WTC11 (cell line): ENCODE data around the gene CCDC88A. TPM values are rescaled to one million over a fixed set of nuclear protein-coding genes. Genes with fewer than 3 reads are reported as not detected.

ENCODE experiments used
- ATAC-seq: fragments of 200-7000 bp; cut with Tn5 transposase; 2 replicates; pipeline ENCODE4 v1.10.0; 2021; ENCODE audit warnings: mild to moderate bottlenecking, moderate library complexity
- CTCF ChIA-PET: fragments of 300-600 bp; sonication (Branson Sonifier 250); formaldehyde crosslinking; loops from one replicate; lab custom pipeline; 2021; ENCODE audit warnings: antibody characterized with exemption; lab: Charles Lee
- POLR2A ChIA-PET: fragments of 350-600 bp; sonication (Branson Sonifier 250); formaldehyde crosslinking; loops from one replicate; lab custom pipeline; 2021; ENCODE audit warnings: antibody characterized with exemption; lab: Charles Lee
- DNase-seq: peaks from one replicate; pipeline ENCODE4 v3.0.0; 2021; ENCODE audit warnings: low spot score
- H3K27ac Mint-ChIP-seq: 2 replicates; pipeline ENCODE4 v1.8.0; 2021; ENCODE audit warnings: mixed read lengths
- H3K27me3 Mint-ChIP-seq: 2 replicates; pipeline ENCODE4 v1.8.0; 2021; ENCODE audit warnings: low read depth, mild to moderate bottlenecking, moderate library complexity, mixed read lengths
- H3K36me3 Mint-ChIP-seq: 2 replicates; pipeline ENCODE4 v1.8.0; 2021; ENCODE audit warnings: mixed read lengths
- H3K4me1 Mint-ChIP-seq: 2 replicates; pipeline ENCODE4 v1.8.0; 2022; ENCODE audit warnings: mixed read lengths
- H3K4me3 Mint-ChIP-seq: 2 replicates; pipeline ENCODE4 v1.8.0; 2021; ENCODE audit warnings: mild to moderate bottlenecking, moderate library complexity, mixed read lengths
- H3K9me3 Mint-ChIP-seq: 2 replicates; pipeline ENCODE4 v1.8.0; 2021; ENCODE audit warnings: mixed read lengths
- AR ChIP-seq: fragments of 250-450 bp; sonication (Bioruptor Pico); IDR thresholded peaks from 2 replicates; pipeline ENCODE4 v1.9.0; 2021; ENCODE audit warnings: mild to moderate bottlenecking
- ARID4B ChIP-seq: sonication (generic); formaldehyde crosslinking; IDR thresholded peaks from 2 replicates; pipeline ENCODE4 v1.8.0; 2023; ENCODE audit warnings: missing genetic modification reagents, mild to moderate bottlenecking, borderline replicate concordance
- ATF3 ChIP-seq: sonication (generic); formaldehyde crosslinking; conservative IDR thresholded peaks from 2 replicates; pipeline ENCODE4 v1.8.1; 2022; ENCODE audit warnings: mild to moderate bottlenecking, missing genetic modification reagents
- CBFB ChIP-seq: sonication (generic); formaldehyde crosslinking; IDR thresholded peaks from 2 replicates; pipeline ENCODE4 v1.8.1; 2022; ENCODE audit warnings: mild to moderate bottlenecking, low read depth, missing genetic modification reagents
- CREB1 ChIP-seq: sonication (generic); formaldehyde crosslinking; IDR thresholded peaks from 2 replicates; pipeline ENCODE4 v1.8.0; 2023; ENCODE audit warnings: mild to moderate bottlenecking, missing genetic modification reagents
- CREM ChIP-seq: sonication (generic); formaldehyde crosslinking; IDR thresholded peaks from 2 replicates; pipeline ENCODE4 v1.8.1; 2022; ENCODE audit warnings: mild to moderate bottlenecking, missing genetic modification reagents, moderate library complexity
- EMX1 ChIP-seq: fragments of 250-450 bp; sonication (Bioruptor Pico); IDR thresholded peaks from 2 replicates; pipeline ENCODE4 v1.8.0; 2021; ENCODE audit warnings: mild to moderate bottlenecking
- HMGA2 ChIP-seq: fragments of 250-450 bp; sonication (Bioruptor Pico); IDR thresholded peaks from 2 replicates; pipeline ENCODE4 v1.4.0; 2021; ENCODE audit warnings: mild to moderate bottlenecking, moderate library complexity
- IRF2 ChIP-seq: sonication (generic); formaldehyde crosslinking; IDR thresholded peaks from 2 replicates; pipeline ENCODE4 v1.8.0; 2022; ENCODE audit warnings: low read depth, missing genetic modification reagents, borderline replicate concordance
- JAZF1 ChIP-seq: fragments of 250-450 bp; sonication (Bioruptor Pico); IDR thresholded peaks from 2 replicates; pipeline ENCODE4 v1.9.0; 2021; ENCODE audit warnings: moderate library complexity, mild to moderate bottlenecking, inconsistent platforms
- JUN ChIP-seq: sonication (generic); formaldehyde crosslinking; IDR thresholded peaks from 2 replicates; pipeline ENCODE4 v1.8.0; 2023; ENCODE audit warnings: mild to moderate bottlenecking, missing genetic modification reagents
- MLX ChIP-seq: sonication (generic); formaldehyde crosslinking; IDR thresholded peaks from 2 replicates; pipeline ENCODE4 v1.8.1; 2023; ENCODE audit warnings: mild to moderate bottlenecking, missing genetic modification reagents, moderate library complexity
- MYBL2 ChIP-seq: sonication (generic); formaldehyde crosslinking; IDR thresholded peaks from 2 replicates; pipeline ENCODE4 v1.8.1; 2023; ENCODE audit warnings: mild to moderate bottlenecking, moderate library complexity, missing genetic modification reagents
- SMAD3 ChIP-seq: sonication (generic); formaldehyde crosslinking; IDR thresholded peaks from 2 replicates; pipeline ENCODE4 v1.8.0; 2022; ENCODE audit warnings: missing genetic modification reagents, mild to moderate bottlenecking, borderline replicate concordance
- SP1 ChIP-seq: sonication (generic); formaldehyde crosslinking; conservative IDR thresholded peaks from 2 replicates; pipeline ENCODE4 v1.8.1; 2022; ENCODE audit warnings: missing genetic modification reagents
- TEAD4 ChIP-seq: sonication (generic); formaldehyde crosslinking; IDR thresholded peaks from 2 replicates; pipeline ENCODE4 v1.8.0; 2022; ENCODE audit warnings: mild to moderate bottlenecking, missing genetic modification reagents
- TP53 ChIP-seq: sonication (generic); formaldehyde crosslinking; IDR thresholded peaks from 2 replicates; pipeline ENCODE4 v1.8.1; 2023; ENCODE audit warnings: mild to moderate bottlenecking, missing genetic modification reagents
- ZNF138 ChIP-seq: sonication (generic); formaldehyde crosslinking; conservative IDR thresholded peaks from 2 replicates; pipeline ENCODE4 v1.8.1; 2022; ENCODE audit warnings: mild to moderate bottlenecking, moderate library complexity, missing genetic modification reagents
- total RNA-seq: library from RNA; stranded (reverse); gene quantifications from 3 replicates; pipeline ENCODE4 v1.2.3, GENCODE V29; 2021
- TF ChIP-seq, protein P1 (sequence below): fragments of 250-450 bp; sonication (Bioruptor Pico); conservative IDR thresholded peaks from 2 replicates; pipeline ENCODE4 v1.9.0; 2021; ENCODE audit warnings: mild to moderate bottlenecking
- TF ChIP-seq, protein P2 (sequence below): sonication (generic); formaldehyde crosslinking; IDR thresholded peaks from 2 replicates; pipeline ENCODE4 v1.8.1; 2023; ENCODE audit warnings: mild to moderate bottlenecking, missing genetic modification reagents, moderate library complexity
- TF ChIP-seq, protein P3 (sequence below): sonication (generic); formaldehyde crosslinking; IDR thresholded peaks from 2 replicates; pipeline ENCODE4 v1.8.1; 2022; ENCODE audit warnings: low read depth, missing genetic modification reagents, borderline replicate concordance

CCDC88A gene
- total RNA-seq, 1 experiment from 2014 or later: 97.5 TPM

DNA sequence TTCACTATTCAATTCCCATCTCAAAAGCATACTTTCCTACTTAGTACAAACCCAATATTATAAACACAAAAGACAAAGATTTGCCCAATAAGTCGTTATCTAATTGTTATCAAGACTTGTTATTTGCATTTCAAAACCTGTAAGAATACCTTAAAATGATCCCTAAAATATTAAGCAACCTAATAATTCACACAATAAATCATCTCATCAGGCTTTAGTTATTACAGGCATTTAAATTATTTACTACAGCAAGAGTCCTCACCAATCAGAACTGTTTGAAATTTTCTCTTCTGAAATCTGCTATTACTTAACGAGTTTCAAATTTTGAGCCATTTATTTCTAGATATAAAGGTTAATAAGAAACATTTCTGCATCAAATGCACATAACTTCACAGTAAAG lies 1.6 kb downstream of the CCDC88A start (continued):
- TF ChIP-seq, protein P1, sequence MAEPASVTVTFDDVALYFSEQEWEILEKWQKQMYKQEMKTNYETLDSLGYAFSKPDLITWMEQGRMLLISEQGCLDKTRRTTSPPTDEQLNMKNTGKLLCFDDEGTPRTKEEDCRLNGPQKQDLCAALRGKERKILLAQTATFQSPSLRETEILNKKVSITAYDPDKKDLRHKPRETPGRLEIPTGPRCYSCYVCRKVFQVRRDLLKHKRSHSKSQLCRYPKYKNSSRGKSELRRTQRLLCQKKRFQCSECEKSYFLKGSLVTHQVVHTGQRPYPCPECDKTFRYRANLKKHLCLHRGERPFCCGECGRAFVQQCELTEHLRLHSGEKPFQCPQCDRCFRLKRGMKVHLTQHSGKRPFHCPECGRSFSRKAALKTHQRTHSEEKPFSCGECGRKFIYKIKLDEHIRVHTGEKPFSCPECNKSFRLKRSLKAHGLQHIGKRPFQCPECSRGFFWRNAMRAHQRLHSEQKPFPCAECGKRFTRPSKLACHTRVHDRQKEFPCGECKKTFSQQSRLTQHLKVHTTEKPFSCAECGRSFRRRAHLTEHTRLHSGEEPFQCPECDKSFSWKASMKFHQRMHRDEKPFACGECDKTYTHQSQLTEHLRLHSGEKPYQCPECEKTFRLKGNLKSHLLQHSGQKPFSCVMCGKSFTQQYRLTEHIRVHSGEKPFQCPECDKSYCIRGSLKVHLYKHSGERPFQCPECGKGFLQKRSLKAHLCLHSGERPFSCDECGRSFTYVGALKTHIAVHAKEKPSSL (CRISPR knock-in tag): no peak
- no peak for TF ChIP-seq SMAD3 (CRISPR knock-in tag)
- TF ChIP-seq CBFB: no peak
- TF ChIP-seq EMX1 (CRISPR knock-in tag): no peak
- no peak for TF ChIP-seq TP53

DNA sequence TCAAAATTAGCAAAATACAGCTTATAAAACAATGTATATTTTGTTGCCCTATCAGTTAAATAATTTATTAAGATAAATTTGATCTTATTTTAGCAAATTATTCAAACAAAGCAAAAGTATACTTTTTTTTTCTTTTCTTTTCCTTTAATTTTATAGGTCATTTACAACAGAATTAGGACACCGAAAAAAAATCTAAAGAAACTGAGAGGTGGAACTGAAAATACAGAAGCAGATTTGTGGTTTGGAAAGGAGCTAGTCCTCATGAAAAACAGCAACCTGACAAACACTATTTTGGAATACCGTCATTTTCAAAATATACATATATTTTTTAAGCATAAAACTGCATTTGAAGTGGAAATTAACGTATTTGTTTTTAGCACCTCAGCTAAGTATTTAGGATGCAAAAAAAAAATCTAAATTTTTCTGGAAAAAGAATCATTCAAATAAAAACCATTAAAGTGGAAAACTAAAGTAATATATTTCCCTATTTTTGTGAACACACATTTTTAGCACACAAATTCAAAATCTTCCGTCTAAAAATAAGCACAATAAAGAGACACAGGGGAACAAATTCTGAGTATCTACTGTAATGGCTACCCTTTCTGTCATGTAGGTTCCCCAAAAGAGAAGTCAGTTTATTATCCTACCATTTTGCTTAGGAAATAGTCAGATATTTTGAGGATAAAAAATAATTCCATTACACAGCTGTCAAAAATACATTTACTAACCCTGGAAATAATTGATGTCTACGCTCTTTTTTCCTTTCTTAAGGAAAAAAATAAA lies 2.7 kb downstream of the CCDC88A start:
- no peak for TF ChIP-seq TEAD4 (CRISPR knock-in tag)
- no peak for TF ChIP-seq IRF2
- no peak for TF ChIP-seq ATF3 (CRISPR knock-in tag)
- TF ChIP-seq SP1 (CRISPR knock-in tag): no peak
- TF ChIP-seq CBFB: no peak
- Mint-ChIP-seq H3K27ac (no peak overlapping the region), H3K4me1 (peaks cover 26% of the 10 kb centered on the region), H3K36me3 (peaks cover 7% of the 10 kb centered on the region), H3K4me3 (peak overlapping the region; percentile 12; the same call in 1 of the 2 replicates), H3K27me3 (no peaks in the 10 kb centered on the region), H3K9me3 (no peaks in the 10 kb centered on the region)
- CTCF ChIA-PET: interaction anchor here (1.0 kb wide), 1 partner anchor 15 kb away, joined by 3 read pairs; no protein-coding TSS in a partner anchor
- no peak for DNase-seq
- ATAC-seq: no peak
- POLR2A ChIA-PET: interaction anchor here (0.6 kb wide), 1 partner anchor 193 kb away, joined by 4 read pairs; no protein-coding TSS in a partner anchor

DNA sequence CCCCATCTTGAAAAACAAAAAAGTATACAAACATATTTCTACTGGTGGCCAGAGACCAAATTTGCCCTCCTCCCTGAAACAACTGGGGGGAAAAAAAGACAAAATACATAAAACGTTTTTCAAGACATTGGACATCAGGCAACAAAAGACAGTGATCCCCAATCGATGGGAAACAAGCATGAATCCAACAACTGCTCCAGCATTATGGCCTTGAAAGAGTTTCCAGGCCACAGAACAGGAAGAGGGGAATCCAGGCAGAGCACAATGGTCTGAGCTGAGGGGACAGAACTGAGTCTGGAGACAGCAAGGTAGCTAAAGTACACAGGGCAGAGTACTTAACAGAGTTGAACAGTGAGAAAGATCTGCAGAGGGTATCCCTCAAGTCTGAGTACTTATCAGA lies 4.4 kb downstream of the CCDC88A start:
- Mint-ChIP-seq H3K27ac (peak overlapping the region; percentile 41; the same call in 1 of the 2 replicates), H3K9me3 (no peaks in the 10 kb centered on the region), H3K4me3 (no peak overlapping the region)
- TF ChIP-seq ZNF138 (CRISPR knock-in tag) (no peak), JAZF1 (CRISPR knock-in tag) (no peak), MLX (CRISPR knock-in tag) (no peak), JUN (CRISPR knock-in tag) (no peak), HMGA2 (CRISPR knock-in tag) (no peak), CREB1 (CRISPR knock-in tag) (no peak), MYBL2 (CRISPR knock-in tag) (no peak), AR (CRISPR knock-in tag) (no peak), CREM (no peak), ARID4B (CRISPR knock-in tag) (no peak)
- TF ChIP-seq, protein P2, sequence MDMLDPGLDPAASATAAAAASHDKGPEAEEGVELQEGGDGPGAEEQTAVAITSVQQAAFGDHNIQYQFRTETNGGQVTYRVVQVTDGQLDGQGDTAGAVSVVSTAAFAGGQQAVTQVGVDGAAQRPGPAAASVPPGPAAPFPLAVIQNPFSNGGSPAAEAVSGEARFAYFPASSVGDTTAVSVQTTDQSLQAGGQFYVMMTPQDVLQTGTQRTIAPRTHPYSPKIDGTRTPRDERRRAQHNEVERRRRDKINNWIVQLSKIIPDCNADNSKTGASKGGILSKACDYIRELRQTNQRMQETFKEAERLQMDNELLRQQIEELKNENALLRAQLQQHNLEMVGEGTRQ (CRISPR knock-in tag): no peak
- TF ChIP-seq, protein P3, sequence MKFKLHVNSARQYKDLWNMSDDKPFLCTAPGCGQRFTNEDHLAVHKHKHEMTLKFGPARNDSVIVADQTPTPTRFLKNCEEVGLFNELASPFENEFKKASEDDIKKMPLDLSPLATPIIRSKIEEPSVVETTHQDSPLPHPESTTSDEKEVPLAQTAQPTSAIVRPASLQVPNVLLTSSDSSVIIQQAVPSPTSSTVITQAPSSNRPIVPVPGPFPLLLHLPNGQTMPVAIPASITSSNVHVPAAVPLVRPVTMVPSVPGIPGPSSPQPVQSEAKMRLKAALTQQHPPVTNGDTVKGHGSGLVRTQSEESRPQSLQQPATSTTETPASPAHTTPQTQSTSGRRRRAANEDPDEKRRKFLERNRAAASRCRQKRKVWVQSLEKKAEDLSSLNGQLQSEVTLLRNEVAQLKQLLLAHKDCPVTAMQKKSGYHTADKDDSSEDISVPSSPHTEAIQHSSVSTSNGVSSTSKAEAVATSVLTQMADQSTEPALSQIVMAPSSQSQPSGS: no peak

More for the DNA sequence above, 4.4 kb downstream of the CCDC88A start:
- peaks cover 10% of the 10 kb centered on the region for H3K36me3 Mint-ChIP-seq
- DNase-seq (no peak), ATAC-seq (no peak)
- ChIA-PET CTCF (no interaction called here), POLR2A (no interaction called here)
- peaks cover 23% of the 10 kb centered on the region for H3K4me1 Mint-ChIP-seq
- no peaks in the 10 kb centered on the region for H3K27me3 Mint-ChIP-seq
